BJ (cell line): ENCODE measurements around the gene STX5. TPM values are rescaled to one million over a fixed set of nuclear protein-coding genes. Genes with fewer than 3 reads are reported as not detected.
A peak's percentile ranks its signal among the peaks of the same experiment; 100 is the strongest.

ENCODE experiments used
- CTCF ChIA-PET: fragments of 350-600 bp; formaldehyde crosslinking; extraction: SDS; loops from one replicate; lab custom pipeline; 2021; ENCODE audit warnings: antibody characterized with exemption, inconsistent platforms; lab: Yijun Ruan, JAX
- POLR2A ChIA-PET: fragments of 300-600 bp; sonication (Branson Sonifier 250); formaldehyde crosslinking; extraction: SDS; loops from one replicate; lab custom pipeline; 2021; ENCODE audit warnings: antibody characterized with exemption; lab: Charles Lee
- DNase-seq: peaks from one replicate; pipeline ENCODE4 v3.0.0-alpha.2; 2011; ENCODE audit warnings: low read depth
- H3K27me3 ChIP-seq: 2 replicates; pipeline ENCODE4 v1.6.0; 2011; ENCODE audit warnings: low read length; ENCODE audit not compliant: control insufficient read depth, insufficient read depth
- H3K36me3 ChIP-seq: 2 replicates; pipeline ENCODE4 v1.5.1; 2011; ENCODE audit warnings: low read length; ENCODE audit not compliant: control insufficient read depth, insufficient read depth
- H3K4me3 ChIP-seq: 2 replicates; pipeline ENCODE4 v1.5.1; 2011; ENCODE audit warnings: low read depth, mild to moderate bottlenecking, control low read depth, low read length
- polyA plus RNA-seq: library from polyadenylated mRNA; depleted of rRNA; stranded (reverse); fragments of >200 nt; gene quantifications from 2 replicates; pipeline ENCODE4 v1.2.3, GENCODE V29; 2011
- TF ChIP-seq, protein P1 (sequence below): IDR thresholded peaks from 2 replicates; pipeline ENCODE4 v1.5.1; 2011; ENCODE audit warnings: low read depth, mild to moderate bottlenecking, control low read depth, inconsistent platforms, low read length, moderate library complexity; ENCODE audit not compliant: insufficient read depth

The STX5 gene
- polyA plus RNA-seq, 1 experiment: 76.6 TPM

DNA sequence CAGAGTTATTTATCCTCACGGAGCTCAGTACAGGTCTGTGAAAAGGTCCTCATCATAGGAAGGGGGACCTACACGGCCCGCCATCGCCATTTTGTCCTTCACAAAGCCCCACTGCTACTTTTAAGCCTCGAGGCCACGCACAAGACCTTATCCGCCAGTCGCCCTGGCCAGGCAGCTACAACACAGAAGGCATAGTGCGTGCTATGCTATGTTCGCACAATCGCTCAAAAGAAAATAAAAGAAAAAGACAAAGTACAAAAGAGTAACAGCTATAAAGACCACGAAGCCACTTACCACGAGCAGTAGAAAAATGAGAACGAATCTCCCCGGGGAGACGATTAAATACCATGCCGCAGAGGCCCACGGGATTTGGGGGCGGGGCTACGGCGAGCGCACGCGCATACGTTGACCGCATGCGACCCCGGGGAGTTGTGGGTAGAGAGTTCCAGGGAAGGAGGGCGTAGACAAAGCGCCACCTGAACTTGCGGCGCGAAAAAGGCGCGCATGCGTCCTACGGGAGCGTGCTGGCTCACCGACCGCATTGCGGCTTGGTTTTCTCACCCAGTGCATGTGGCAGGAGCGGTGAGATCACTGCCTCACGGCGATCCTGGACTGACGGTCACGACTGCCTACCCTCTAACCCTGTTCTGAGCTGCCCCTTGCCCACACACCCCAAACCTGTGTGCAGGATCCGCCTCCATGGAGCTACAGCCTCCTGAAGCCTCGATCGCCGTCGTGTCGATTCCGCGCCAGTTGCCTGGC is 23.9 kb upstream of the STX5 start:
- H3K4me3 ChIP-seq: peak overlapping the region; percentile 67
- peak; percentile 86 for DNase-seq
- peaks cover 11% of the 10 kb centered on the region for H3K36me3 ChIP-seq
- H3K27me3 ChIP-seq: no peaks in the 10 kb centered on the region
- ChIA-PET POLR2A (interaction anchor here (0.5 to 3.1 kb wide), 6 partner anchors 15 to 1902 kb away, joined by 3 to 22 read pairs (median 6); partner anchors contain the start of genes HNRNPUL2 and LRRN4CL), CTCF (interaction anchor here (0.6 to 5.5 kb wide), 8 partner anchors 9 to 69 kb away, joined by 3 to 37 read pairs (median 4); partner anchors contain the start of genes SLC3A2 and TMEM179B)
- TF ChIP-seq, protein P1, sequence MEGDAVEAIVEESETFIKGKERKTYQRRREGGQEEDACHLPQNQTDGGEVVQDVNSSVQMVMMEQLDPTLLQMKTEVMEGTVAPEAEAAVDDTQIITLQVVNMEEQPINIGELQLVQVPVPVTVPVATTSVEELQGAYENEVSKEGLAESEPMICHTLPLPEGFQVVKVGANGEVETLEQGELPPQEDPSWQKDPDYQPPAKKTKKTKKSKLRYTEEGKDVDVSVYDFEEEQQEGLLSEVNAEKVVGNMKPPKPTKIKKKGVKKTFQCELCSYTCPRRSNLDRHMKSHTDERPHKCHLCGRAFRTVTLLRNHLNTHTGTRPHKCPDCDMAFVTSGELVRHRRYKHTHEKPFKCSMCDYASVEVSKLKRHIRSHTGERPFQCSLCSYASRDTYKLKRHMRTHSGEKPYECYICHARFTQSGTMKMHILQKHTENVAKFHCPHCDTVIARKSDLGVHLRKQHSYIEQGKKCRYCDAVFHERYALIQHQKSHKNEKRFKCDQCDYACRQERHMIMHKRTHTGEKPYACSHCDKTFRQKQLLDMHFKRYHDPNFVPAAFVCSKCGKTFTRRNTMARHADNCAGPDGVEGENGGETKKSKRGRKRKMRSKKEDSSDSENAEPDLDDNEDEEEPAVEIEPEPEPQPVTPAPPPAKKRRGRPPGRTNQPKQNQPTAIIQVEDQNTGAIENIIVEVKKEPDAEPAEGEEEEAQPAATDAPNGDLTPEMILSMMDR: no peak

DNA sequence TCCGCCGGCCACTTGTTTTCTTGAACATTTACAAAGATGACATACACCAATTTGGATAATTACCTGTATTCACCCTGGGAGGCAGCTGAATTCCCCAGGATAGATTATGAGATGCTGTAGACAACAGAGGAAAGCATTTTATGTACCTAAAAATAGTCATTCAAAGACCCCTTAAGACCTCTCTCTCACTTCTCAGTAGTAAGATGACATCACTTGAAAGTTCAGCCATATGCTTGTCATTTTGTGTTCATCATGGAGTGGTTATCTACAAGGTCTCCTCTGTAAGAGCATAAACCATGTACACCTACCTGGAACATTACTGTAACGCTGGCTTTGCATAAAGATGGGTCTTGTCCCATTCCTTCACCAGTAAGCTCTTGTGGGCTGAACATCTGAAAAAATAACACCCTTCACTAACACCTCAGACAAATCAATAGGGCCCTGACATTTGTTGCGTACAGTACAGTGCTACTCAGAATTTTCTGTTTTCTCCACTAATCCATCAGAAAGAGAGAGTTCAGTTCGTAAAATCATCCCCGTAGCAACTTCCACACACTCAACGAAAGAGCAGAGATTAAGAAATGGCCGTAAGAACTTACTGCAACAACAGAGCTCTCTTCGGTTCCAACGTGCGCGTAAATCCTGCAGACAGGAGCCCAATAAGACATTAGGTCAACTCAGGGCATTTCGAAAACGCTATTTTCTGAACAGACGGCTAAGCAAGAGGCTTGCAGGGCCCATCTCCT is 23.1 kb upstream of the STX5 start:
- H3K4me3 ChIP-seq: peak overlapping the region; percentile 67
- POLR2A ChIA-PET: interaction anchor here (0.6 to 3.1 kb wide), 6 partner anchors 12 to 1902 kb away, joined by 3 to 22 read pairs (median 6); partner anchors contain the start of genes HNRNPUL2 and LRRN4CL
- TF ChIP-seq, protein P1: no peak
- CTCF ChIA-PET: interaction anchor here (0.6 to 5.5 kb wide), 6 partner anchors 9 to 1543 kb away, joined by 3 to 37 read pairs (median 7); partner anchors contain the start of genes SLC3A2 and TMEM179B
- DNase-seq: no peak
- H3K27me3 ChIP-seq: no peaks in the 10 kb centered on the region
- peaks cover 11% of the 10 kb centered on the region for H3K36me3 ChIP-seq

DNA sequence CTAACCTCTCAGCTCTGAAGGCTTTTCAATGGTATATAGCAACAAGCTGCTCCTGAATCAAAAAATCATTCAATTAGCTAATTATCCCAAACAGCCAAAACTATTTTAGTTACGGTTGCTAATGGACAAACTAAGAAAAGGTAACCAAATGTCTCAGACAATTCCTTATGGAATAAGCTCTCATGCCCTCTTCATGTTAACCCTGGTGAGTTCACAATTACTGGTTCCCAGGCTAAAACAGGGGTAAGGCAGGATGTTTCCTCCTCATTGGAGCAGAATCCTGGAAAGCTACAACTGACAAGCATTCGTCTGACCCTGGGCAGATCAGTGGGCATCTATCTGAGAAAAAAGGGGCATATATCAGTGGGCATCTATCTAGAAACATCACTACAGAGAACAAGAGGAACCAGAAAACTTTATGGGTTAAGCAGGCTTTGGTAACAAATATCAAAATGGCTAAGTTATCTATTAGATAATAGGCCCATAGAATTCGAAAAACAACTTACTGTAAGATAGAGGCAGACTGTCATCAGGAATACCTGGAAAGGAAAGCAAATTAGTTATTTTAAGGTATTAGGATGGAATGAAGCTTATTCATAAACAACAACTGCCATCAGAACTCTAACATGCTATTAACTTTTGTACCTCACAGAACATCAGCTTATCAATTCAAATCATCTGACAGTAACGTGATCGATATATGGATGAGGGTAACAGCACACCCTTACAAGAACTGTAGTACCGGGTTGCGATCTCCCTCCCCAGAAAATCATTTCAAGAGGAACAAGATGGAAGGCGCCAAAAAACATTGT is 22.4 kb upstream of the STX5 start:
- TF ChIP-seq, protein P1: no peak
- no peaks in the 10 kb centered on the region for H3K27me3 ChIP-seq
- H3K36me3 ChIP-seq: peaks cover 11% of the 10 kb centered on the region
- peak overlapping the region; percentile 67 for H3K4me3 ChIP-seq
- ChIA-PET CTCF (interaction anchor here (0.6 to 5.5 kb wide), 4 partner anchors 9 to 1542 kb away, joined by 3 to 37 read pairs (median 6); partner anchors contain the start of gene TMEM179B), POLR2A (interaction anchor here (1.6 to 3.1 kb wide), 2 partner anchors 11 to 13 kb away, joined by 8 to 22 read pairs; no protein-coding TSS in a partner anchor)
- DNase-seq: no peak

DNA sequence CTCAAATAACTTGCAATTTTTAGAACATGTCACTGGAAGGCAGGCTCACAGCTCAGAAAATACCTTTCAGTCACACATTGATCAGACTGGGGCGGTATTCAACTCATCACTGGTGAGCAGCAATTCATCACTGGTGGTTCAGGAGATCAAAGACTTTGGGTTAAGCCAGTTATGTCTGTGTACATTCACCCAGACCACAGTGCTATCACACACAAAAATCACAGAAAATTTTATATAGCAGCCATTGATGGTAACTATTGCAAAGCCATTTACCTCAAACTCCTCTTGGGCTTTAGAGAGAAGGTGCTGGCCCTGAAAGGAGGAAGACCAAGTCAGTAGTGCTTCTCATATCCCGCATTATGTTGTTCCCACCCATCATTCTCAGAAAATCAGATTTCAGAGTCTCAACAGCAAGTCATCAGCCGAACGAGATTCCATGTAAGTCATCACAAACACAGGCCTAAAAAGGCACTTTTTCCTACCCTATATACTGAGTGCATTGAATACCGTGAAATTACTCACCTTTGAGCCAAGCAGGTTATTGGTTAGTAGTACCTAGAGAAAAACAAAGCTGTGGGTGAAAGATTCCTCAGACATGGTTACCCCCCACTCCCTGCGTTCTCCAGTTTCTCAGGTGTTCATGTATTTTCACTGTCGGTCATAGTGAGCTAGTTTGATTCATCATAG is 21.6 kb upstream of the STX5 start:
- Histone ChIP-seq H3K4me3 (peak overlapping the region; percentile 67; the same call in 1 of the 2 replicates), H3K36me3 (peaks cover 11% of the 10 kb centered on the region), H3K27me3 (no peaks in the 10 kb centered on the region)
- POLR2A ChIA-PET: interaction anchor here (1.6 to 3.1 kb wide), 2 partner anchors 11 to 12 kb away, joined by 8 to 22 read pairs; no protein-coding TSS in a partner anchor
- CTCF ChIA-PET: interaction anchor here (0.6 to 5.5 kb wide), 3 partner anchors 10 to 67 kb away, joined by 3 to 37 read pairs (median 9); partner anchors contain the start of gene TMEM179B
- TF ChIP-seq, protein P1: no peak
- no peak for DNase-seq
